ENCODE results near the gene SLC28A1.
A peak's percentile ranks its signal among the peaks of the same experiment; 100 is the strongest.

SLC28A1 gene

DNA sequence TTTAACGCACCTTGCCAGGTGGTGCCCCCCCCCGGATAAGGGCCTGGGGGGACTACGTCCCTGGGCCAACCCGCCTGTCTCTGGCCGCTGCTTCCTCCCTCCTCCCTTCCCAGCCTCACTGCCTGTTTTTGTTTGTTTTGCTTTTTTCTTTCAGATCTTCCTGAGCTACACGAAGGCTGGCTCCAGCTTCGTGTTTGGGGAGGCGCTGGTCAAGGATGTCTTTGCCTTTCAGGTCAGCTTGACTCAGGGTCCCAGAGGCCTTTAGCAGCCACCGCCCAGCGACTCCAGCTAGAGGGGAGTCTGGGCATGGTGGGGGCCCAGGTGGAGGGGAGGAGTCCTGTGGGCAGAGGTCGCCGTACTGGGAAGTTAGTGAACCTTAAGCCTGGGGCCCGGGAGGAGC lies 24.1 kb downstream of the SLC28A1 start:
- DNase-seq (ENCODE audit: low read depth): no peak
- no peak for TF ChIP-seq CTCF (IDR thresholded peaks at IDR 0.05; ENCODE audit: low read length, missing control alignments)
- no peak overlapping the region for H3K4me3 ChIP-seq (replicated peaks; ENCODE audit: low read depth, low read length)

GRCh38 chr15:84909029-84909428 lies 24.6 kb downstream of the SLC28A1 start:
- no peak for TF ChIP-seq CTCF (IDR thresholded peaks at IDR 0.05; ENCODE audit: low read length, missing control alignments)
- no peak overlapping the region for H3K4me3 ChIP-seq (replicated peaks; ENCODE audit: low read depth, low read length)
- no peak for DNase-seq (ENCODE audit: low read depth)

- TF ChIP-seq CTCF (IDR thresholded peaks at IDR 0.05; ENCODE audit: low read length, missing control alignments): no peak
- DNase-seq (ENCODE audit: low read depth): no peak
- H3K4me3 ChIP-seq (replicated peaks; ENCODE audit: low read depth, low read length): no peak overlapping the region
Measured at GRCh38 chr15:84909782-84910181, 25.3 kb downstream of the SLC28A1 start.

GRCh38 chr15:84910928-84911623 lies 26.6 kb downstream of the SLC28A1 start:
- no peak for DNase-seq (ENCODE audit: low read depth)
- no peak overlapping the region for H3K4me3 ChIP-seq (replicated peaks; ENCODE audit: low read depth, low read length)
- no peak for TF ChIP-seq CTCF (IDR thresholded peaks at IDR 0.05; ENCODE audit: low read length, missing control alignments)

- H3K4me3 ChIP-seq (replicated peaks; ENCODE audit: low read depth, low read length): no peak overlapping the region
- peak; percentile 100 for DNase-seq (ENCODE audit: low read depth)
- no peak for TF ChIP-seq CTCF (IDR thresholded peaks at IDR 0.05; ENCODE audit: low read length, missing control alignments)
Measured at GRCh38 chr15:84911879-84912660, 27.6 kb downstream of the SLC28A1 start.

GRCh38 chr15:84913360-84913723 lies 28.9 kb downstream of the SLC28A1 start:
- no peak overlapping the region for H3K4me3 ChIP-seq (replicated peaks; ENCODE audit: low read depth, low read length)
- TF ChIP-seq CTCF (IDR thresholded peaks at IDR 0.05; ENCODE audit: low read length, missing control alignments): no peak
- no peak for DNase-seq (ENCODE audit: low read depth)

All from fibroblast of pulmonary artery (primary cell).